ENCODE data around the gene GMPR. TPM values are rescaled to one million over a fixed set of nuclear protein-coding genes. Genes with fewer than 3 reads are reported as not detected.

The GMPR gene
- total and polyA plus RNA-seq, 4 experiments from 2014 or later = 0.56 to 0.68 TPM; not detected in 2

DNA sequence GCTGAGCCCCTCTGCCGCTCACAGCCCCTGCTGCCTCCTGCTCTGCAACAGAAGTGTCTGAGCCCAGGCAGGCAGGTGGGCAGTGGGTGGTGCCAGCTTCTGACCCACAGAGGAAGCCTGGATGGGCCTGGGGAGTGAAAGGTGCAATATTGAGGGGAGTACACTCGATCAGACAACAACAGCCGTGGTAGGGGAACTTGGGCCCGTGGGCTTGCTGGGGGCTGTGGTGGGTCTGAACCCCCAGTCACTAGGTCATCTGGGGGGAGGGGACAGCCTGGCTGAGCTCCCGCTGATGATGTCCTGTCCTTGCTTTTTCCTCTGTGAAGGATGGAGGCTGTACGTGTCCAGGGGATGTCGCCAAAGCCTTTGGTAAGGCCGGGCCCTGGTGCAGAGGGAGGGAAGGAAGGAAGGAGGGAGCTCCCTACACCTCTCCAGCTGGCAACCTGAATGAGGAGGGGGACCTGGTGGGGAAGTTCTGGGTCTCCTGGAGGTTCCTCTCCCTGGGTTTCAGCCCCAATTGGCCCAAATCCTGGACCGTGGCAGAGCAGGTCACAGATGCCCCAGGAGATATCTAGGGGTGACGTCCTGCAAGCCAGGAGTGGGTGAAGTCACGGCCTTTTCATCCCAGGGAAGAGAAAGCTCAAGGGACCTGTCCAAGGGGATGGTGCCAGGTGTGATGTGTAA, 47.2 kb downstream of the GMPR start:
- peak overlapping the region in 1 of 7 donors; percentile 28 for H3K27ac Mint-ChIP-seq

DNA sequence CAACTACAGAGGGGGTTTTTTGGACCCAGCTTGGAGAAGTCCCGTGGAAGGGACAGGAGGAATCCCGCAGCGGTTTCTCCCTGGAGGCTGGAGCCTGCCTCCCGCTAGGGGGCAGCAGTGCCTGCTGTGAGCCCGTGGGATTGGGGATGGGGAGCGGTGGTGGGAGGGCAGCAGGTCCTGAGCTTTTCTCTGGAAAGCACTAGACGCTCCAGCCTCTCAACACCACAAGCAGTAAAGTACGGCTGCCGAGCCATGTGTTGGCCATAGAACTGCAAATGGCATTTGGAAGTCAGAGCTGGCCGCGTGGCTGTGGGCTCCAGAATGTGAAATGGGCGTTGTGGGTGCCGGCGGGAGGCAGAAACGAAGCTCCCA, 47.8 kb downstream of the GMPR start:
- Mint-ChIP-seq H3K27ac (no peak overlapping the region), H3K9me3 (peaks cover 0 to 5% (median 0%) of the 10 kb centered on the region in 8 donors), H3K4me1 (no peaks in the 10 kb centered on the region), H3K4me3 (no peak overlapping the region), H3K27me3 (peaks cover 3 to 7% of the 10 kb centered on the region in 2 donors), H3K36me3 (no peaks in the 10 kb centered on the region)
- H3K4me1 ChIP-seq (ENCODE audit: insufficient read depth, low read length) = no peaks in the 10 kb centered on the region
- ChIA-PET POLR2A (ENCODE audit: partially characterized antibody) (no interaction called here), CTCF (ENCODE audit: partially characterized antibody) (interaction anchor here (0.8 to 2.8 kb wide), 14 partner anchors 9 to 800 kb away, joined by 3 to 11 read pairs (median 4); no protein-coding TSS in a partner anchor)
- peak in 2 of 5 donors; percentile 4 to 5 for DNase-seq
- no peaks in the 10 kb centered on the region for H3K36me3 ChIP-seq (ENCODE audit: insufficient read depth, low read length)
- no peaks in the 10 kb centered on the region for H3K27me3 ChIP-seq (ENCODE audit: insufficient read depth, low read length)
- no peaks in the 10 kb centered on the region for H3K9me3 ChIP-seq (ENCODE audit: control insufficient read depth in 1 of 2, low read length in 2 of 2)
- H3K4me3 ChIP-seq (ENCODE audit: low read length in 2 of 2) = no peak overlapping the region
- no peak overlapping the region for H3K27ac ChIP-seq (ENCODE audit: low read depth, low read length)
- intact Hi-C loops (cut with micrococcal nuclease) = no loop called here

More for the DNA sequence above, 47.2 kb downstream of the GMPR start:
- Mint-ChIP-seq H3K27me3 (peaks cover 3 to 7% of the 10 kb centered on the region in 2 donors), H3K9me3 (peaks cover 0 to 4% (median 0%) of the 10 kb centered on the region in 8 donors), H3K4me3 (no peak overlapping the region), H3K36me3 (no peaks in the 10 kb centered on the region), H3K4me1 (no peaks in the 10 kb centered on the region)
- Histone ChIP-seq H3K27me3 (ENCODE audit: insufficient read depth, low read length) (no peaks in the 10 kb centered on the region), H3K36me3 (ENCODE audit: insufficient read depth, low read length) (no peaks in the 10 kb centered on the region), H3K27ac (ENCODE audit: low read depth, low read length) (no peak overlapping the region), H3K9me3 (ENCODE audit: control insufficient read depth in 1 of 2, low read length in 2 of 2) (no peaks in the 10 kb centered on the region), H3K4me1 (ENCODE audit: insufficient read depth, low read length) (no peaks in the 10 kb centered on the region), H3K4me3 (ENCODE audit: low read length in 2 of 2) (no peak overlapping the region)
- POLR2A ChIA-PET (ENCODE audit: partially characterized antibody) = no interaction called here
- CTCF ChIA-PET (ENCODE audit: partially characterized antibody) = interaction anchor here (0.6 to 2.8 kb wide), 15 partner anchors 8 to 801 kb away, joined by 3 to 11 read pairs (median 4); no protein-coding TSS in a partner anchor
- intact Hi-C loops (cut with micrococcal nuclease) = no loop called here
- DNase-seq = no peak

DNA sequence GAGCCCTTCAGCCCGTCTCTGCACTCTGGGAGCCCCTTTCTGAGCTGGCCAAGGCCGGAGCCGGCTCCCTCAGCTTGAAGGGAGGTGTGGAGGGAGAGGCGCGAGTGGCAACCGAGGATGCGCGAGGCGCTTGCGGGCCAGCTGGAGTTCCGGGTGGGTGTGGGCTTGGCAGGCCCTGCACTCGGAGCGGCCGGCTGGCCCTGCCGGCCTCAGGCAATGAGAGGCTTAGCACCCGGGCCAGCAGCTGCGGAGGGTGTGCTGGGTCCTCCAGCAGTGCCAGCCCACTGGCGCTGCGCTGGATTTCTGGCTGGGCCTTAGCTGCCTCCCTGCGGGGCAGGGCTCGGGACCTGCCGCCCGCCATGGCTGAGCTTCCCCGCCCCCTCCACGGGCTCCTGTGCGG, 49.8 kb downstream of the GMPR start:
- ChIA-PET POLR2A (ENCODE audit: partially characterized antibody) (no interaction called here), CTCF (ENCODE audit: partially characterized antibody) (interaction anchor here (1.5 kb wide), 1 partner anchor 44 kb away, joined by 5 read pairs; no protein-coding TSS in a partner anchor)
- no peak overlapping the region for H3K4me3 Mint-ChIP-seq
- H3K27ac Mint-ChIP-seq = no peak overlapping the region
- no peaks in the 10 kb centered on the region for H3K36me3 Mint-ChIP-seq
- H3K4me3 ChIP-seq (ENCODE audit: low read length in 2 of 2) = no peak overlapping the region
- H3K27me3 ChIP-seq (ENCODE audit: insufficient read depth, low read length) = no peaks in the 10 kb centered on the region
- H3K9me3 Mint-ChIP-seq = peaks cover 0 to 5% (median 0%) of the 10 kb centered on the region in 8 donors
- H3K27ac ChIP-seq (ENCODE audit: low read depth, low read length) = no peak overlapping the region
- no peaks in the 10 kb centered on the region for H3K4me1 Mint-ChIP-seq
- intact Hi-C loops (cut with micrococcal nuclease) = no loop called here
- H3K36me3 ChIP-seq (ENCODE audit: insufficient read depth, low read length) = no peaks in the 10 kb centered on the region
- DNase-seq = no peak
- no peaks in the 10 kb centered on the region for H3K4me1 ChIP-seq (ENCODE audit: insufficient read depth, low read length)
- peaks cover 3 to 7% of the 10 kb centered on the region in 2 donors for H3K27me3 Mint-ChIP-seq
- H3K9me3 ChIP-seq (ENCODE audit: control insufficient read depth in 1 of 2, low read length in 2 of 2) = no peaks in the 10 kb centered on the region

GRCh38 chr6:16291739-16292138, 53.4 kb downstream of the GMPR start:
- Histone ChIP-seq H3K27me3 (ENCODE audit: insufficient read depth, low read length) (no peaks in the 10 kb centered on the region), H3K4me3 (ENCODE audit: low read length in 2 of 2) (no peak overlapping the region), H3K9me3 (ENCODE audit: control insufficient read depth in 1 of 2, low read length in 2 of 2) (no peaks in the 10 kb centered on the region), H3K27ac (ENCODE audit: low read depth, low read length) (no peak overlapping the region), H3K36me3 (ENCODE audit: insufficient read depth, low read length) (no peaks in the 10 kb centered on the region), H3K4me1 (ENCODE audit: insufficient read depth, low read length) (no peaks in the 10 kb centered on the region)
- Mint-ChIP-seq H3K4me3 (no peak overlapping the region), H3K27ac (no peak overlapping the region), H3K9me3 (peaks cover 0 to 5% (median 0%) of the 10 kb centered on the region in 8 donors), H3K36me3 (no peaks in the 10 kb centered on the region), H3K27me3 (no peaks in the 10 kb centered on the region), H3K4me1 (peaks cover 0 to 4% (median 0%) of the 10 kb centered on the region in 4 donors)
- POLR2A ChIA-PET (ENCODE audit: partially characterized antibody) = no interaction called here
- CTCF ChIA-PET (ENCODE audit: partially characterized antibody) = no interaction called here
- intact Hi-C loops (cut with micrococcal nuclease) = no loop called here
- no peak for DNase-seq

DNA sequence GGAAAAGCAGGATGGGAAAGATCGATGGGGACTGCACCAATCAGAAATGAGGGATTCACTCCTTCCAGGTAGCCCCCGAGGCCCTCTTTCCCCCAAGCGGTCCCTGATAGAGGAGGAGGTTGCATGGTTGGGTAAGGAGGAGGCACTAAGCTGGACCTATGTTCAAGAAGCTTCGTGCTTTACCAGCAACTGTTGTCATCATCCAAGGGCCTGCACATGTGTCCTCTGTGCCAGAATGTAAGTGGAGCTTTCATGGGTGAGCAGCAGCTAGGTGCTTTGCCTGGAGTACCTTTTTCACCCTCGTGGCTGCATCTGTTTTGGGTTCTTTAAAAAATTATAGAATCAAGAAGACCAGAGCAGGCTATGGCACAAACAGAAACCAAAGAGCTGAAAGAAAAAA, 54.0 kb downstream of the GMPR start:
- H3K27ac ChIP-seq (ENCODE audit: low read depth, low read length) = no peak overlapping the region
- no peaks in the 10 kb centered on the region for H3K9me3 ChIP-seq (ENCODE audit: control insufficient read depth in 1 of 2, low read length in 2 of 2)
- H3K4me1 ChIP-seq (ENCODE audit: insufficient read depth, low read length) = no peaks in the 10 kb centered on the region
- DNase-seq = no peak
- no peak overlapping the region for H3K4me3 ChIP-seq (ENCODE audit: low read length in 2 of 2)
- Mint-ChIP-seq H3K4me3 (no peak overlapping the region), H3K27me3 (no peaks in the 10 kb centered on the region), H3K9me3 (peaks cover 0 to 7% (median 0%) of the 10 kb centered on the region in 8 donors), H3K27ac (peak overlapping the region in 1 of 7 donors; percentile 54), H3K36me3 (no peaks in the 10 kb centered on the region), H3K4me1 (peaks cover 0 to 4% (median 0%) of the 10 kb centered on the region in 4 donors)
- no peaks in the 10 kb centered on the region for H3K27me3 ChIP-seq (ENCODE audit: insufficient read depth, low read length)
- POLR2A ChIA-PET (ENCODE audit: partially characterized antibody) = no interaction called here
- CTCF ChIA-PET (ENCODE audit: partially characterized antibody) = interaction anchor here (1.0 kb wide), 1 partner anchor 8 kb away, joined by 3 read pairs; no protein-coding TSS in a partner anchor
- H3K36me3 ChIP-seq (ENCODE audit: insufficient read depth, low read length) = no peaks in the 10 kb centered on the region
- intact Hi-C loops (cut with micrococcal nuclease) = no loop called here

- no peaks in the 10 kb centered on the region for H3K36me3 ChIP-seq (ENCODE audit: insufficient read depth, low read length)
- Mint-ChIP-seq H3K4me1 (peaks cover 0 to 4% (median 0%) of the 10 kb centered on the region in 4 donors), H3K27me3 (no peaks in the 10 kb centered on the region), H3K36me3 (no peaks in the 10 kb centered on the region), H3K9me3 (peaks cover 0 to 11% (median 0%) of the 10 kb centered on the region in 8 donors), H3K27ac (no peak overlapping the region), H3K4me3 (no peak overlapping the region)
- H3K4me3 ChIP-seq (ENCODE audit: low read length in 2 of 2) = no peak overlapping the region
- intact Hi-C loops (cut with micrococcal nuclease) = no loop called here
- no peak for DNase-seq
- H3K27ac ChIP-seq (ENCODE audit: low read depth, low read length) = no peak overlapping the region
- no peaks in the 10 kb centered on the region for H3K9me3 ChIP-seq (ENCODE audit: control insufficient read depth in 1 of 2, low read length in 2 of 2)
- CTCF ChIA-PET (ENCODE audit: partially characterized antibody) = interaction anchor here (1.0 kb wide), 1 partner anchor 9 kb away, joined by 3 read pairs; no protein-coding TSS in a partner anchor
- no peaks in the 10 kb centered on the region for H3K27me3 ChIP-seq (ENCODE audit: insufficient read depth, low read length)
- POLR2A ChIA-PET (ENCODE audit: partially characterized antibody) = no interaction called here
- no peaks in the 10 kb centered on the region for H3K4me1 ChIP-seq (ENCODE audit: insufficient read depth, low read length)
Measured at GRCh38 chr6:16292942-16293341, 54.6 kb downstream of the GMPR start.

GRCh38 chr6:16294371-16294770, 56.0 kb downstream of the GMPR start:
- no peak for DNase-seq
- no peaks in the 10 kb centered on the region for H3K27me3 ChIP-seq (ENCODE audit: insufficient read depth, low read length)
- ChIA-PET CTCF (ENCODE audit: partially characterized antibody) (interaction anchor here (1.5 kb wide), 1 partner anchor 22 kb away, joined by 3 read pairs; no protein-coding TSS in a partner anchor), POLR2A (ENCODE audit: partially characterized antibody) (no interaction called here)
- H3K36me3 Mint-ChIP-seq = no peaks in the 10 kb centered on the region
- no peaks in the 10 kb centered on the region for H3K36me3 ChIP-seq (ENCODE audit: insufficient read depth, low read length)
- no peaks in the 10 kb centered on the region for H3K4me1 ChIP-seq (ENCODE audit: insufficient read depth, low read length)
- H3K27ac ChIP-seq (ENCODE audit: low read depth, low read length) = no peak overlapping the region
- no peaks in the 10 kb centered on the region for H3K9me3 ChIP-seq (ENCODE audit: control insufficient read depth in 1 of 2, low read length in 2 of 2)
- H3K27me3 Mint-ChIP-seq = no peaks in the 10 kb centered on the region
- peaks cover 0 to 4% (median 0%) of the 10 kb centered on the region in 4 donors for H3K4me1 Mint-ChIP-seq
- H3K9me3 Mint-ChIP-seq = peaks cover 0 to 11% (median 0%) of the 10 kb centered on the region in 8 donors
- H3K27ac Mint-ChIP-seq = peak overlapping the region in 1 of 7 donors; percentile 25
- intact Hi-C loops (cut with micrococcal nuclease) = no loop called here
- H3K4me3 ChIP-seq (ENCODE audit: low read length in 2 of 2) = no peak overlapping the region
- H3K4me3 Mint-ChIP-seq = no peak overlapping the region

All from CD4-positive, alpha-beta memory T cell (primary cell).